Activated T-cell treated with anti-CD3 and anti-CD28 coated beads for 24 hours (primary cell): ENCODE data around the gene WDR45.

Experiments
- DNase-seq: peaks from one replicate; pipeline ENCODE4 v3.0.0-alpha.2; 2020; ENCODE audit warnings: low read depth

WDR45 gene

DNA sequence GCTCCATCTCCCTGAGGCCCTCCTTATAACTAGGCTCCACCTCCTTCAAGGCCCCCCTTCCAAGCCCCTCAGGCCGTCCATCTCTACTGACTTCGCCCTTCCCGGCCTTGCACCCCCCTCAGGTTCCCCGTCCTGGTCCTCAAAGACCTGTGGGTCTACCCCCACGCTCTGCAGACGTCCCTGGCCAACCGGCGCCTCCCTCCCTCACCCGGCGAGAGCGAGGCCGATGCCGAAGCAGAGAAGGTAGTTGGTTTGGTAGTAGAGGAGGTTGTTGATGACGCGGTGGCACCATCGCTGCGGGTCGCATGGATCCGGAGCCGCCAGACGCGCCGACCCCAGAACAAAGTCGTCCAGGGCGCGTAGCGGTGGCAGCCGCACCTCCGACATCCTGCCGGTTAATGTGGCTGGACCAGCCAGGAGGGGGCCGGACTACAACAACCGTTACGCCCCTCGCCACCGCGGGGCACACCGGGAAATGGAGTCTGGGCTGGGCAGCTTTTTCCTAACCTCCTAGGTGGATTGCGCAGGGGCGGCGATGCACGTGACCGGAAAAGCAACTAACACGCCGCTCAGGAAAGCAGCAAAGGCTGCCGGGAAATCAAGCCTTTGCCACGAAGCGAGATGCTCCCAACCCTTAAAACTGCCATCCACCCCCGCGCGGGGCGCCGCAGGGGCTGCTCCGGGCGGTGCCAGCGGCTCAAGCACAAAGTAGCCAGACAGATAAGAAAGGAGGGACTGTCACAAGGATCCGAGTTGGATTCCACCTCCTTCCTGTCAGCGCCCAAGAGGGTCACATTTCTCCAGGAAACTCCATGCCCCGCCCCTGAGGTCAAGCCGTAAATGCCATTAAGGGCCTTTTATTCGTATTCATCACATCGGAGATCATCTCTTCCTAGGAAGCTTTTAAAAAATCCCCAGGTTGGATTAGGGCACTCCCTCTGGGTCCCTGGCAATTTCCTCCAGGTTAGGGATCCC is 5.8 kb downstream of the WDR45 start, which contains the start of gene PRAF2:
Gene PRAF2, minus strand, starts transcription at position 402 of the 975 bp plus-strand sequence. Its CDS starts 15 bp downstream, at position 387.
- peak; percentile 81 for DNase-seq

DNA sequence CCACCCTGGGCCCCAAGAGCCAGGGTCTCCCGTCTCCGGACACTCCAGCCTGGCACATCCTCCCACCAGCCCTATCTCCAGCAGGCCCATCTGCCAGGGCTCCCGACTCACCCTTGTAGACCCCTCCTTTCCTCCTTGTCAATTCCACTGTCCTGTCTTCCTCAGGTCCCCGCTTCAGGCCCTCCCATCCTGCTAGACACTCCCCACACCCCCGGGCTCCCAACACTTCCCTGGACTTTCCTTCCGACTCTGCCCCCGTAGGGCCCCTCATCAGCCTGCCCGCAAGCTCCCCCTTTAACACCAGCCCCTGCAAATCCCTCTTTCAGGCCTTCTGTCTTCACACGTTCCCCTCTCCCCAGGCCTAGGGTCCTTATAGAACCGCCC is 7.0 kb downstream of the WDR45 start:
- DNase-seq, result no peak

DNA sequence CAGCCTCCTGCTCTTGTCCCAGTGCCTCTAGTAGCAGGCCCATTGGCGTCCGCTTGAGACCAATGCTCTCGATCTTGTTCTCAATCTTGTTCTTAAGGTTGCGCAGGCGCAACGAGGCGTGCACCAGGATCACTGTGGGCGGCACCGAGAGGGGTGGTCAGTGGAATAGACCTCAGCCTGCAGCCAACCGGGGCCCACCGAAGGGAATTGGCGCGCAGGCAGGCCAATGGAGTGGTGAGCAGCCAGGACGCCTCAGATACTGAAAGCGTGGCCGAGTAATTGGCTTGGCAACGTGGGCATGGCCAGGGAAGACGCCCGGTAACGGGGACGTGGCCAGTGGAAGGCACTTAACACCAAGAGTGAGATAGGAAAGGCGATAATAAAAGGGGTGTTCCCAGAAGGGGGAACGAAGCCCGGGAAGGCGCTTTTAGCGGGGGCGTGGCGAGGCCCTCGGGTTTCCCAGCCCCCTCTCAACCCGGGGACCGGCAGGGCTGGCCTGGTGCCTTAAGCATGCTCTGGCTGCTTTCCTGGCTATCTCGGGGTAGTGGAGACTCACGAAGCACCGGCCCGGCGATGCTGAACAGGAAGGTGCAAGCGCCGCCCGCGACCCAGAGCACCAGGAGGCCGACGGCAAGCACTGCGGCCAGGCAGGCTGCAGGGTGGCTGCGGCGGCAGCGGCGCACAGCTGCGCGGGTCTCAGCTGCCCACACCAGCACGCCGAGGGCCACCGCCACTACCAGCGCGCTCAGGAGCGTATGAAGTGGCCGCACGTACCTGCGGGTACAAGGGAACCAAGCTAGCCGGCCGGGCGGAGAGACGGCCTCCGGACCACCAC is 7.6 kb downstream of the WDR45 start:
- DNase-seq, result no peak

DNA sequence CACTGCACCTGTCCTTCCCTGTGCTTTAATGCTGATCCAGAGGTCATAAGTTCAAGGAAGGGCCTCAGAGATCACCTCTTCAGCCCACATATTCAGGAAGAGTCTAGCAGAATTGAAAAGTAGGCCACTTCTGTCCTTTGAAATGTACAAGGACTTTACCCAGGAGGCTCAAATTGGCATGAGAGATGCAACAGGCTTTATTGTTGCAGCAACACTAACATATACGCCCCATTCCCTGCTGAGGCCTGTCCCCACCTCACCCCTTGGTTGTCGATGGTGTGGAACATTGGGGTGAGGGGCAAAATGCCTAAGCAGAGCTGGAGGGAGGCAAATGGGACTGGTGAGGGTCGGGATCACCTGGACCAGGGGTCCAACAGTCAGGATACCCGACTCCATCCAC is 8.7 kb downstream of the WDR45 start:
- no peak for DNase-seq

DNA sequence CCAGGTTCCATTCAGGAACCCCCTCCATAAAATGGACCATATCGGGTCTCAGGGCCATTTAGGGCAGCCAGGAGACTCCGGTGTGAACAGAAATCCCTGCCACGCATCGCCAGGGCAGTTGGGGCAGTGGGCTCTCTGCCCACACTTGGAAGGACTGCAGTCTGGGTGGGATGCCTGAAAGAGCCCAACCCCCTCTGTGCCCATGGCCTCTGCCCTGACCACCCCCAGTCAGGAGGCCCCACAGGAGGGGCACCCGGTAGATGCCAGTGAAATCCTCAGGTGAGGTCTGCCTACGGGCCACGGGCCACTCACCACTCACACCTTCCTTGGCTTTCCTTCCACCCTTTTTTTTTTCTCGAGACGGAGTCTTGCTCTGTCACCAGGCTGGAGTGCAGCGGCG is 10.6 kb downstream of the WDR45 start:
- no peak for DNase-seq

DNA sequence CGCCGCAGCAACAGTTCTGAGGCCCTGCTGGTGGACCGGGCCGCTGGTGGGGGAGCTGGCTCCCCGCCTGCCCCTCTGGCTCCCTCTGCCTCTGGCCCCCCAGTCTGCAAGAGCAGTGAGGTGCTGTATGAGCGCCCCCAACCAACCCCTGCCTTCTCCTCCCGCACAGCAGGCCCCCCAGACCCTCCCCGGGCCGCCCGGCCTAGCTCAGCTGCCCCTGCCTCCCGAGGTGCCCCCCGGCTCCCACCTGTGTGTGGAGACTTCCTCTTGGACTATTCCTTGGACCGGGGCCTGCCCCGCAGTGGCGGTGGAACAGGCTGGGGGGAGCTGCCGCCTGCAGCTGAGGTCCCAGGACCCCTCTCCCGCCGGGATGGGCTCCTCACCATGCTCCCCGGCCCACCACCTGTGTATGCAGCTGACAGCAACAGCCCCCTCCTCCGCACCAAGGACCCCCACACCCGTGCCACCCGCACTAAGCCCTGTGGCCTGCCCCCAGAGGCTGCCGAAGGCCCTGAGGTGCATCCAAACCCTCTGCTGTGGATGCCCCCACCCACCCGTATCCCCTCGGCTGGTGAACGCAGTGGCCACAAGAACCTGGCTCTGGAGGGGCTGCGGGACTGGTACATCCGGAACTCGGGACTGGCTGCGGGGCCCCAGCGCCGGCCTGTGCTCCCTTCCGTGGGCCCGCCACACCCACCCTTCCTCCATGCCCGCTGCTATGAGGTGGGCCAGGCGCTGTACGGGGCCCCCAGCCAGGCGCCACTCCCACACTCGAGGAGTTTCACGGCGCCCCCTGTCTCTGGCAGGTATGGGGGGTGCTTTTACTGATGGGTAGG is 12.2 kb downstream of the WDR45 start:
- DNase-seq, result no peak

DNA sequence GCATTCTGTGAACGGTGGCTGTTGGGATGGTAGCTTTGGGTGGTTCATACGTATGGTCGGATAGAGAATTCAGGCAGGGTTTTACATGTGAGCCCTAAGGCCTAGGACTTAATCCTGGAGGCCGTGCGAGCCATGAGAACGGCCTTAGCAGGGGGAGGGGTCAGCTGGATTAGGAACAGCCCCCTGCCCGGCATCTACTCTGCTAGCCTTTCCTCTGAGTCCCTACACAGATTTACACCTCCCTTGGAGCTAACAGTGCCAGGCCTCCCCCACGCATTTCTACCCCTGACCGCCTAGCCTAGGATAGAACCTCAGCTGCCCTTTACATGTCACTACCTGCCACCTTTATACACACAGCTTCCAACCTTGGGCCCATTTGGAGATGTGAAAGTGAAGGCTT is 13.0 kb downstream of the WDR45 start:
- no peak for DNase-seq

DNA sequence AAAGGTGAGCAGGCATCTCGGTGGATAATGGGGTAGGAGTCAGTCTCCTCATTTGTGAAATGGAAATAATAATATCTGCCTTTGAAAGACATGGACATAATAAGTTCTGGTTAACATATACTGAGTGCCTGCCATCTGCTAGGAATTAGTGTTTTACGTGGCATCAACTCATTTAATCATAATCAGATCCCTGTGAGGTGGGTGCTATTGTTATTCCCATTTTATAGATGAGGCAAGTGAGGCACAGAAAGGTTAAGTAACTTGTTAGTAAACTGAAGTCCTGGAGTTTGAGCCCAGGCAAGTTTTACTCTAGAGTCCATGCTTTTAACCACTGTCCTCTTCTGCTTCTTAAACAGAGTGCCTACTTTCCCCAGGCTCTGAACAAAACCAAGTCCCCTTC is 13.4 kb downstream of the WDR45 start:
- no peak for DNase-seq

DNA sequence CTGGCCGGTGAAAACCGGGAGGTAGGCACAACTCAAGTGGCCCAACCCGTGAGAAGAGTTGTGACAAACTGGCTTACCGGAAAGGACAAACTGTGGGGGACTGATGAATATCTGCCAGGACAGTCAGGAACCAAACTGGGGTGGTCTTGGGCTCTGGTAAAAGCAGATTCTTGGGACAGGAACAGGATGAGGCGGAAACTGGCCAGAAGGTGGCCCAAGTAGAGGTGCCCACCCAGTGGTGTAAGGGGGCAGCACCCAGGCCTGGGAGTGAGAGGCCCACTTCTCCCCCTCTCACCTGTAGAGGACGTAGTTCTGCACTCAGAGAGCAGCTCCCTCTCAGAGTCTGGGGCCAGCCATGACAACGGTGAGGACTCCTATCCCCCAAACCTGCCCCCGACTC is 15.0 kb downstream of the WDR45 start:
- no peak for DNase-seq

DNA sequence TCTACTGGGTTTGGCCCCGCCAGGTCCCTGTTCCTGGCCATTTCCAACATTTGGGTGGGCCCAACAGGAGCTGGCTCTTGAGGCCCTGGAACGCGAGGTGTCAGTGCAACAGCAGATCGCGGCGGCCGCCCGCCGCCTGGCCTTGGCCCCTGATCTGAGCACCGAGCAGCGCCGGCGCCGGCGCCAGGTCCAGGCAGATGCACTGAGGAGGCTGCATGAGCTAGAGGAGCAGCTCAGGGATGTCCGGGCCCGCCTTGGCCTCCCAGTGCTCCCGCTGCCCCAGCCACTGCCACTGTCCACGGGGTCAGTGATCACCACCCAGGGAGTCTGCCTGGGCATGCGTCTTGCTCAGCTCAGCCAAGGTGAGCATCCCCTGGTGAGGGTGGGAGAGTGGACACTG is 15.4 kb downstream of the WDR45 start:
- no peak for DNase-seq

DNA sequence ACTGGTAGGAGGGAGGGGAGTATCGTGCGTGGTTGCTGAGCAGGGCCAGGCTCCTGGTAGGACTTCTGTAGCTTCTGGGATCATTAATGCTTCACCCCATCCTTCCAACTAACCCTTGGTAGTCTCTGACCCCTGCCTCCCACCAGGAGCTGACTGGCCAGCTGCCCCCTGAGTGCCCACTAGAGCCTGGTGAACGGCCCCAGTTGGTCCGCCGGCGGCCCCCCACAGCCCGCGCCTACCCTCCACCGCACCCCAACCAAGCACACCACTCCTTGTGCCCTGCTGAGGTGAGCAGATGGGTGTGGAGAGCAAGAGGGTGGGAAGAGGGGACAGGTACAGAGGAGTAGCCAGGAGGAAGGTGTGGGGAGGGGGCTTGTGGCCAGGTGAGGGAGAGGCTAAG is 16.0 kb downstream of the WDR45 start:
- DNase-seq, result no peak

DNA sequence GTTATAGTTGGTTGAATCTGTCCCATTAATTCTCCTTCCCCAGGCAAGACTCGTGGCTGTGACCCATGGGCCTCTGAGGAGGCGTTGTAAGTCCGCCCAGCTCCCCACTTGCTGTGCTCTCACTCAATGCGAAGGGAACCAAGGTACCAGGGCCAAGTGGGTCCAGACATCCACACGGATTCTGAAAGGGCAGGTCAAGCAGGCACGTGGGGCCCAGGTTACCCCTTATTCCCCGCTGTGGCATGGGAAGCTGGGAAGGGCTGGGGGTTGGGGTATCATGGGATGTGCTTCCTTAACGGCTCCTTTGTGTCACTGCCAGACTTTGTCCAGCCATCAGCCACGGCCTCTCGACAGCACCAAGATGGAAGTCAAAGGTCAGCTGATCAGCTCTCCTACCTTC is 17.8 kb downstream of the WDR45 start:
- no peak for DNase-seq

DNA sequence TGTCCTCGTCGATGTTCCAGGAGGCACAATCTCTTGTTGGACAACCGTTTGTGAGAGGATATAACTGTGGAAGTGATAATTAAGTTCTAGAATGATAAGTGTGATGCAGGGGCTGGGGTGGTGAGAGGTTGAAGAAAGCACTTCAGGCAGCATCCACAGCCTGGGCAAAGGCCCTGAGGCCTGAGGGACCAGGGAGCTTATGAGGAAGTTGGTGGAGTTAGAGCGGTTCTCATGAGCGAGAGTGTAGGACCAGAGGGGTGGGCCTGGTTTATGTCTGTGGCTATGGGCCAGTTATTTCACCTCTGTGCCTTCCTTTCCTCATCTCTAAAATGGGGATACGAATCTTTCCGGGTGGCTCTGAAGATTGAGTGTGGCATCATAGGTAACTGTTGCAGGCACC is 18.2 kb downstream of the WDR45 start:
- no peak for DNase-seq

DNA sequence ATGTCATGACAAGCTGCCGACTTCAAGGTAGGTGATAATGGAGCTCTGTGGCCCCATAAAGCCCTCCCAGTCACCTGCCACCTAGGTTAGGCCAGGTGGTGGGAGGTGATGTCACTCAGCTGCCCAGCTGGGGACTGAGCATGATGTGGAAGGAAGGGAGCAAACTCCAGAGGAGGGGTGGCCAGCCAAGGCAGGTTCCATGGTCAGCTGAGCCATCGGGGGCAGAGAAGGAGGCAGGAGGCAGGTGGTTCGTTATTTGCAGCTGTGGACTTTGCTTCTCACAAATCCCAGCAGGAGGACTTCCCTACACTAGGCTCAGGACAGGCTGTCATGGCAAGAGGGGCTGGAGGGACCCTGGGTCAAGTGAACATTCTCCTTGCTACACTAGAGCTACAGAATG is 18.8 kb downstream of the WDR45 start:
- no peak for DNase-seq

DNA sequence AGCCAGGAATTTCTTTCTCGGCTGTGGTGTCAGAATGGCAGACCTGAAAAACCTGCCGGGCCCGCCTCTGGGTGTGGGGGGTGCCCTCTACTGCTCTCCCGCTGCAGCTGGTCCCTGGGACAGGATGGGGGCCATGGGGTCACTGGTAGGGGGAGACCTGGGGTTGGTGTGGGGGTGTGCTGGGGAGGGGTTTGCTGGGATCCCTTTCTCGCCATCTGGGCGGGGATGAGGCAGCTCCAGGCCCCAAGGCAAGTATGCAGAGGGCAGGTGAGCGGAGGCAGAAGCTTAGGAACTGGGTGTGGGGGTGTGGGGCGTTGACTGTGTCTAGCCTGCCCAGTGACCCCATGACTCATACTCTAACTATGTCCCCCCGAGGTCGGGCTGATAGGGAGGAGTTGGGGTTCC is 20.0 kb downstream of the WDR45 start:
- no peak for DNase-seq

DNA sequence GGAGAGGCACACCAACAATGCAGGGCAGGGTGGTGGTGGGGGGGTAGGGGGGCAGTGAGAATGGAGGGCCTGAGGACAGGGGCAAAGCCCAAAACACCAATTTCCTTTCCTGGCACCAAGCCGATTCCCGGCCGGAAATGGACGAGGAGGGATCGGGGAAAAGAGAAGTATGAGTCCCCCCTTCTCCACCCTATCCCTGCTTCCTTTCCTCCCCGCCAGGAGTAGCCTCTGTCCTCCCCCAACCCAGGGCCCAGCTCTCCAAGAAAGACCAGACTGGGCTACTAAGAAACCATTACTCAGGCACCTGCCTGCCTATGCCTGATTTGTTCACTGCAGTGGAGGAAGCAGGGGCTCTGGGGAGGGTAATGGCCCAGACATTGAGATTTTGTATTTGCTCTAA is 20.5 kb downstream of the WDR45 start:
- DNase-seq, result no peak

DNA sequence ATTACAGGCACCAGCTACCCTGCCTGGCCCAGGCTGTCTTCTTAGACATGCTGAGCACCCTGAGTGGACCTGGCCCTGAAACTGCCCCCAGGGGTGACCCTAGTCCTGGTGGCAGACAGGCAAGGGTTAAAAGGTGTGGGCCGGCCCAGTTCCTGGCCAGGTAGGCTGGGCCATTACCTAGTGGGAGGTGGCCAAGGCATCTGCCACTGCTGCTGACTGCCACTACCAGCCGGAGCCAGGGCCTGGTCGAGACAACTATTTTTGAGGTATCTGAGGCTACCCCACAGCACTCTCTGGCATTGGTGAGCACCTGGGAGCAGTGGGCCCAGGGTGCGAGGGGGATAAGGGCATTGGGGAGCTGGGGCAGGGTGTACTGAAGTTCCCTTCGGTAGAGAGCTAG is 20.9 kb downstream of the WDR45 start, which contains the start of gene CCDC120:
Gene CCDC120, plus strand, starts transcription at position 206 of the 400 bp plus-strand sequence. CDS start 3,043 bp downstream, outside the sequence.
- DNase-seq, result no peak

DNA sequence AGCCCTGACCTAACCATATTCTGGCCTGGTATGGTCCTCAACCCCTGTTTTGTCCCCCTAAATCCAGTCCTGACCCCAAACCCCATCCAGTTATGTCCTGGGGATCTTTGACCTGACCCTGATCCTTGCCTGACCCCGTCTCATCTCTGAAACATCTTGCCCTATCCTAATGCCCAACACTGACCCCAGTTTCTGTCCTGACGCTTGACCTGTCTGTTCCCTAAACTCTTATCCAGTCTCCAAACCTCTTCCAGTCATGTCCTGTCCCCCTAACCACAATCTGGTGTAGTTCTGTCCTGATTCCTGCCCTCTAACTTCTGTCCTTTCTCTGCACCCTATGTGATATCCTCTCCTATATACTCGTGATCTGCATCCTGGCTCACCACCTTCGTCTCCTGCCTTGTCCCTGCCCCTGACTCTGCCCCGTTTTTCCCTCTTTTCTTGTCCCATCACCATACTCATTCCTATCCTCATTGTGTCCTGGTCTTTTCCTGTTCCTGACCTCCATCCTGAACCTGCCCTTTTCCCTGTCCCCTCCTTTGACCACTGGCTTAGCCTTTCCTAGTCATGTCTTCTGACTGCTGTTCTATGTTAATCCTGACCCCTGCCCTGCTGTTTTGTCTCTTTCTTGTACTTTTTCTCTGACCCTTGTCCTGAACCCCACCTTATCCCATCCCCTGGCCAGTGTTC is 25.5 kb downstream of the WDR45 start:
- no peak for DNase-seq

DNA sequence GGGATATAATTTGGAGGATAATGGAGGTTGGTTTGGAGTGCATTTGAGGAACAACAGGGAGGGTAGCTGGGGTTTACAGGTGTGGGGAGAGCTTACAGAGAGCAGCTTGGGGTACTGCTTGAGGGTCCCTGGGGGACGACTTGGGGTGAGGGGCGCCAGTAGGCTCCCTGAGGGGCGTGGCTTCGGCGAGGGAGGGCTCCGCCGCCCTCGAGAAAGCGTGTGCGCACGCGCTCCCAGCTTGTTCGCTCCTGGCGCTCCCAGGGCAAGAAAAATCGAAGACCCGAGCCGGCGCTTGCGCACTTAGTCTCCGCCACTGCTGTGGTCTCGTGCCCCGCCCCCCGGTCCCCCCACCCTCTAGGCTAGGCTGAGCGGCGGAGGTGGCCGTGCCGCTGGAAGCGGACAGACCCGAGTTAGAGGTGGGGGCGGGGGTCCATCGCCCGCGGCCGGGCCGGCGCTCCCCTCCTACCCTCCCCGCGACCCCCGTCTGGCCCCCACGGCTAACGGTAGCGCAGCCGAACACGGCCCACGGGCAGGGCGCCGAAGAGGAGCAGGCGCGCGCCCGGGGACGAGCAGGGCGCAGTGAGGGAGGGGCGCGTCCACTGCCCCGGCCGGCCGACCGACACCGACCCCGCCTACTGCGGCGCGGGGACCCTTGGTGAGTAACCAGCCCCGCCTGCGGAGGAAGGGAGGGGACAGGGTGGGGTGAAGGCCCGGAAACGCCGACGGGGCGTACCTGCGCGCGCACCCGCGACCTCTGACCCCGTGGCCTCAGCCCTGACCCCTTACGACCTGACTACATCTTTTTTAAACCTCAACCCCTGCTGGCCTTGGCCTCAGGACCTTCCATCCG is 26.2 kb downstream of the WDR45 start:
- peak; percentile 53 for DNase-seq

DNA sequence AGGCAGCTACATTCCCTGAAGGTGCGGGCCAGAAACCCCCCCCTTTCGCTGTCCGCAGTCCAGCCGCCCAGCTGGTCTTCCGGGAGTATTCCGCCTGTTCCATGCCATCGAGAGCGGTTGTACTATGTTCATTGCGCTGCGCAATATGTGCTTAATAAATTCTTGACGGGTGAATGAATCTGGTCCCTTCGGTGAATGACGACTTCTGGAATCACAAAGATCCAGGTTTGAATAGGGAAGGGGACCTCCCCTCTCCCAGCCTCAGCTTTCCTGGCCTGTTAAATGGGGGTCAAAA is 35.8 kb downstream of the WDR45 start:
- no peak for DNase-seq
